Activated T-helper 1 cell treated with Interleukin-2 at 50 U/mL for 16 hours (primary cell): ENCODE results near the gene PRPF39.
"Not testable (repeated sequence)": the region's sequence is repeated elsewhere in the genome, so short reads cannot be mapped to it uniquely, and the experiment has no call there.

Source experiments
- DNase-seq: peaks from one replicate; pipeline ENCODE4 v3.0.0-alpha.2; 2020; ENCODE audit warnings: low read depth

The PRPF39 gene, protein sequence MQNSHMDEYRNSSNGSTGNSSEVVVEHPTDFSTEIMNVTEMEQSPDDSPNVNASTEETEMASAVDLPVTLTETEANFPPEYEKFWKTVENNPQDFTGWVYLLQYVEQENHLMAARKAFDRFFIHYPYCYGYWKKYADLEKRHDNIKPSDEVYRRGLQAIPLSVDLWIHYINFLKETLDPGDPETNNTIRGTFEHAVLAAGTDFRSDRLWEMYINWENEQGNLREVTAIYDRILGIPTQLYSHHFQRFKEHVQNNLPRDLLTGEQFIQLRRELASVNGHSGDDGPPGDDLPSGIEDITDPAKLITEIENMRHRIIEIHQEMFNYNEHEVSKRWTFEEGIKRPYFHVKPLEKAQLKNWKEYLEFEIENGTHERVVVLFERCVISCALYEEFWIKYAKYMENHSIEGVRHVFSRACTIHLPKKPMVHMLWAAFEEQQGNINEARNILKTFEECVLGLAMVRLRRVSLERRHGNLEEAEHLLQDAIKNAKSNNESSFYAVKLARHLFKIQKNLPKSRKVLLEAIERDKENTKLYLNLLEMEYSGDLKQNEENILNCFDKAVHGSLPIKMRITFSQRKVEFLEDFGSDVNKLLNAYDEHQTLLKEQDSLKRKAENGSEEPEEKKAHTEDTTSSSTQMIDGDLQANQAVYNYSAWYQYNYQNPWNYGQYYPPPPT

DNA sequence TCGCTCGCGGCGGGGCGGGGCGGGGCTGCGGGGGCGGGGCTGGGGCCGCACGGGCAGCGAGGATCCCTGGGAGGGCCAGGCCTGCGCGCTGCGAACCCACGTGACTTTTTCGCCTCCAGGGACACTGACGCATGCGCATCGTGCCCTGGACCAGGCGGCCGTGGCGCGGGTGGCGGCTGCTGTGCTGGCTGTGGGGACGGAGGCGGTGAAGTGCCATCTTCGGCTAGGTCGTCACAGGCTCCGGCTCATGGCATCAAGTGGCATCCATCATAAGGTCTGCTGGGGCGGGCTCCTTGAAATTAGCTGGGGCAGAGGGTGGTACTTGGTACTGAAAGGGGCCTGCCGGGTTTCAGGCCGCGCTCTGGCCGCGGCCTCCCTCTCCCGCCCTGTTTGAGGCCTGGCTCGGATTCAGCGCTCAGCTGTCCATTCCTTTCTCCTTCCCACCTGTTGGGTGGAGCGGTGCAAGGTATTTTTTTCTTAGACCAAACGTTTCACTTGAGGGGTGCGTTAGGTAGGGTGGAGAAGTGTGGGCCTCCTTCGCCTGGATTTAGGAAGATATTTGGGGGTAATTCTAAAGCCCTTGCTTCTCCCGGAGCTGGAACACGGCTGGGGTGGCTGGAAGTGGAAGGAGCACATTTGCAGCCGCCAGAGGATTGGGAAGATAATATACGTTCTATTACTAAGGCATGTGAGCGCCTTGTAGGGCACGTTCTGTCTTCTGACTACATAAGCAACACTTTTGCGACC, at the start of gene PRPF39:
Gene PRPF39 (plus strand): TSS at position 141 of the 747 bp plus-strand sequence. CDS start 11,124 bp downstream, outside the sequence.
- peak; percentile 94 for DNase-seq

DNA sequence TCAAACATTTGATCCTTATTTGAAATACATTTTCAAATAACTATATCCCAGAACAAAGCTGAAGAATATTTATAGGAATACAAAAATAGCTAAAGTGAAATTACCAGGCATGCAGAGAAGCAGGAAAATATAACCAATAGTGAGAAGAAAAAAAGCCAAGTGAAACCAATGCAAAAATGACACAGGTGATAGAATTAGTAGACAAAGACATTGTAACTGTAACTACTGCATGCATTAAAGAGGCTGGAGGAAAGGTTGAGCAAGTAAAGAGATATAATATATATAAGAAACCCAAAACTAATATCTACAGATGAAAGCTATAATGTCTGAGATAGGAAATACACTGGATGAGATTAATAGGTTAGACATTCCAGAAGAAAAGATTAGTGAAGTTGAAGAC, 49.2 kb upstream of the PRPF39 start:
- no peak for DNase-seq

DNA sequence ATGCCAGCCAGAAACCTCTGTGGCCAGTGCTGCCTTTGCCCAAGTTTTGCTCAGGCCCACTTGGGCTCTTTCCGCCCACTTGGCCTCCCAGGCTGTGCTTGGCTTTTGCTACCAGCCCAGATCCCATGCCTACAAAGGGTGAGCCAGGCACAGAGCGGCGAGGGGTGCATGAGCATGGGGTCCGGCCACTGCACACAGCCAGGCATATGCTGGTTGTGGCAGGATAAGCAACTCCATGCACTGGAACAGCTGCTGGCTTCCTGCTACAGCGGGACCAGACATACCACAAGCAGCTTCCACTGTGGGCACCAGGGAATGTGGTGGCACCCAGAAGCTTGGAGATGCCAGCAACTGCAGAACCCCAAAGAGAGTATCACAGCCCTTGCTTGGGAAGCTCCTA, 45.7 kb upstream of the PRPF39 start:
- DNase-seq = no peak

DNA sequence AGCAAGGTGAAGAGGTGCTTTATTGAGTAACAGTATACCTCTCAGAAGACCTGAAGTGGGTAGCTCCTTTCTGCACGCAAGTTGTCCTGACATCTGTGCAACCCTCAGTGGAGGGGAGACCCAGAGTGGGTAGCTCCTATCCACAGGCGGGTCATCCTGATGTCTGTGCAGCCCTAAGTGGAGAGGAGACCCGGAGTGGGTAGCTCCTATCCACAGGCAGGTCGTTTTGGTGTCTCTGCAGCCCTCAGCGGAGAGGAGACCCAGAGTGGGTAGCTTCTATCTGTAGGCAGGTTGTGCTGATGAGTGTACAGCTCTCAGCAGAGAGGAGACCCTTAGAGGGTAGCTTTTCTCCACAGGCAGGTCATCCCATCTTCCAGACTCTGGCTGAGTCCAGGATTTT, 45.1 kb upstream of the PRPF39 start:
- no peak for DNase-seq

DNA sequence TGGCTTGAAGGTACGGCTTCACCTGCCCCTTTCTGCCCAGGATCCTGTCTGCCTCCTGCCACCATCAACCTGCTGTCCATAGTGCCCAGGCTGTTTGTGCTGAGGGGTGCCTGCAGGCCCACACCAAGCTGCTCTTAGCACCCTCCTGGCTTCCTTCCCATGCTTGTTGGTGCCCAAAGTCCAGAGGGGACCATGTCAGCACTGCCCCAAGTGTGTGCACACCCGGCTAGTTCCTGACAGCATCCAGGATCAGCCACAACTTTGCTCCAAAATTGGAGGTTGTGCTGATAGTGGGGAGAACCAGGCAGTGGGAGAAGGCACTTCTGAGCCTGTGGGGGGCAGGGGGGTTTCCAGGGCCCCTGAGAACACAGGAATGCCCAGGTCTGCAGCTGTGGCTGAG, 44.5 kb upstream of the PRPF39 start:
- DNase-seq = no peak

DNA sequence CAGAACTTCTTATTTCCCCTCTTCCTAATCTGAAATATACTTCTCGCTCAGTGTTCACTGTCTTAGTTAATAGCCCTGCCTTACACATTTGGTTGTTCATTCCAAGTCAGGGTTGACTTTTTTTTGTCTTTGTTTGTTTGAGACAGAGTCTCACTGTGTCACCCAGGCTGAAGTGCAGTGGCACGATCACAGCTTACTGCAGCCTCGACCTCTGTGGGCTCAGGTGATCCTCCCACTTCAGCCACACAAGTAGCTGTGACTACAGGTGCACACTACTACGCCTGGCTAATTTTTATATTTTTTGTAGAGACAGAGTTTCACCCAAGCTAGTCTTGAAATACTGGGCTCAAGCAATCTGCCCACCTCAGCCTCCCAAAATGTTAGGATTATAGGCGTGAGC, 42.3 kb upstream of the PRPF39 start:
- DNase-seq = no peak

DNA sequence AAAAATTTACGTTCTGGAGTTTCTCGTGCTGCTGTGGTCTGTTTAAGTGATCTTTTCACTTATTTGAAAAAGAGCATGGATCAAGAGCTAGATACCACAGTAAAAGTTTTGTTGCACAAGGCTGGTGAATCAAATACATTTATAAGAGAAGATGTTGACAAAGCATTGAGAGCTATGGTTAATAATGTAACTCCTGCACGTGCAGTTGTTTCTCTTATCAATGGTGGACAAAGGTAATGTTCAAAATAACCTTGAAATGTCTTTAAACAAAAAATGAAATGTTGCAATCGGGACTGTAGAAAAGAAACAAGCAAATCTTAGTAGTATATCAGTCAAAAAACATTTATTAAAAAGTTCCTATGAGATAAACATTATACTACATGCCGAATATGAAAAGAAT, 39.3 kb upstream of the PRPF39 start:
- DNase-seq = no peak

DNA sequence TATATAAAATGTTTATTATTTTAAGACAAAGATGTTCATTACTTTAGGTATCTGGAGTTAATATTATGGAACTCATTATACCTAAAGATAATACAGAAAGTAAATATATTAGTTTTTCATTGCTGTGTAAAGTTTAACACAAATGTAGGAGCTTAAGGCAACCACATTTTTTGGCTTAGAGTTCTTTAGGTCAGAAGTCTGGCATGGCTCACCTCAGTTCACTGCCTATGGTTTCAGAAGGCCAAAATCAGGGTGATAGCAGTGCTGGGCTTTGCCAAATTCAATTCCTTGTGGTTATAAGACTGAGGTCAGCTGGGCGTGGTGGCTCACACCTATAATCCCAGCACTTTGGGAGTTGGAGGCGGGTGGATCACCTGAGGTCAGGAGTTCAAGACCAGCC, 35.5 kb upstream of the PRPF39 start:
- DNase-seq = no peak

DNA sequence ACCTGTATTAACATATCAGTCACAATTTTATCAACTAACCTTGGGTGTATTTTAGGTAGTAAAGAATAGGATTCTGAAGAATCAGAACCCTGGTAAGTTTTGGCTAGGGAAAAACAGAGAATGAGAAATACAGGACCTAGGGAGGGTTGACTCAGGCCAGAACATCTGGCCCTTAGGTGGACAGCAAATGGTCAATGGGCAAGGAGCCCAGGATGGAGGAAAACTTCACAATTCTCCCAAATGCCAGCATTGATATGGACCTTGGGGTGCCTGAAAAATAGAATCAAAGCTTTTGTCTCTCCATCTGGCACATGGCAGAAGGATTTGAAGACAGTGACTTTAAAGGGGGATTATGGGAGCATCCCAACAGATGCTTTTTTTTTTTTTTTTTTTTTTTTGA, 32.7 kb upstream of the PRPF39 start:
- no peak for DNase-seq

DNA sequence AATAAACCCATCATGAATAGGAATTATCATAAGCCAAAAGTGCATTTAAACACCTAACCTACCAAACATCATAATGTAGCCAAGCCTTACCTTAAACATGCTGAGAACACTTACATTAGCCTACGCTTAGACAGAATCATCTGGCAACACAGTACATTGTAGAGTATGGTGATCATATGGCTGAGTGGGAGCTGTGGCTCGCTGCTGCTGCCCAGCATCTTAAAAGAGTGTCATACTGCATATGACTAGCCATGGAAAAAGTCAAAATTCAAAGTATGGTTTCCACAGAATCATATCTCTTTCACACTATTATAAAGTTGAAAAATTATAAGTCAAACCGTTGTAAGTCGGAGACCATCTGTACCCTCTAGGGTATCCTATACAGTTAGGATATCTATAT, 32.0 kb upstream of the PRPF39 start:
- DNase-seq = no peak

DNA sequence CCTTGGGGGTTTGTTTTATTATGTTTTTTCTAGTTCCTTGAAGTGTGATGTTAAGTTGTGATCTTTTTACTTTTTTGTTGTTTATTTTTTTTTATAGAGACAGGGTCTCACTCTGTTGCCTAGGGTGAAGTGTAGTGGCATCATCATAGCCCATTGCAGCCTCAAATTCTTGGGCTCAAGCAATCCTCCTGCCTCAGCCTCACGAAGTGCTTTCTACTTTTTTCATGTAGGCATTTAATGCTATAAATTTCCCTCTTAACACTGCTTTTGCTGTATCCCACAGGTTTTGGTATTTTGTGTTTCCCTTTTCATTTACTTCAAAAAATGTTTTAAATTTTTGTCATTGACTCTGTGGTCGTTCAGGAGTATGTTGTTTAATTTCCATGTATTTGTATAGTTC, 26.6 kb upstream of the PRPF39 start:
- DNase-seq = no peak

DNA sequence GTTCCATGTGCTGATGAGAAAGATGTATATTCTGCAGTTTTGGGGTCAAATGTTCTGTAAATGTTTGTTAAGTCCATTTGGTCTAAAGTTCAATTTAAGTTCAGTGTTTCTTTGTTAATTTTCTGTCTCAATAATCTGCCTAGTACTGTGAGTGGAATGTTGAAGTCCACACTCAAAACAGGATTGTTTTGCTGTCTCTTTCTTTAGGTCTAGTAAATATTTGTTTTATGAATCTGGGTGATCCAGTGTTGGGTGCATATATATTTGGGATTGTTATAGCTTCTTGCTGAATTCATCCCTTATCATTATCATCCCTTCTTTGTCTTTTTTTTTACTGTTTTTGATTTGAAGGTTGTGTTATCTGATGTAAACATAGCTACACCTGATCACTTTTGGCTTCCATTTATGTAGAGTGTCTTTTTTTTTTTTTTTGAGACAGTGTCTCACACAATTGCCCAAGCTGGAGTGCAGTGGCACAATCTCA, 26.0 kb upstream of the PRPF39 start:
- no peak for DNase-seq

DNA sequence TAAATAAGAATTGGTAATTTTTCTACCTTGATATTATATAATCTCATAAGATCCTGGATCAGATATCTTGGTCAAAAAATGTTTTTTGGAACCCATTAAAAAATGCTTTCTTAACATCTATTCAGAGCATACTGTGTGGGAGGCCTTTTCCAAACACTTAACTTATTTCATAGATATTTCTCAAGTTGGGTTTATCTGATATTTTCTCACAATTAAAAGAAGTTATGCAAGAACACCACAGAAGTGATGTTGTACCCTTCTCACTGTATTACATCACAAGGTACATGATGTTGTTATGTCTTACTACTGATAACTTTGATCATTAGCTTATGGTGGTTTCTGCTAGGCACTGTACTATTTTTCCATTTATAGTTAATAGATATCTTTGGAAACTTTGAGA, 23.4 kb upstream of the PRPF39 start:
- DNase-seq = no peak

DNA sequence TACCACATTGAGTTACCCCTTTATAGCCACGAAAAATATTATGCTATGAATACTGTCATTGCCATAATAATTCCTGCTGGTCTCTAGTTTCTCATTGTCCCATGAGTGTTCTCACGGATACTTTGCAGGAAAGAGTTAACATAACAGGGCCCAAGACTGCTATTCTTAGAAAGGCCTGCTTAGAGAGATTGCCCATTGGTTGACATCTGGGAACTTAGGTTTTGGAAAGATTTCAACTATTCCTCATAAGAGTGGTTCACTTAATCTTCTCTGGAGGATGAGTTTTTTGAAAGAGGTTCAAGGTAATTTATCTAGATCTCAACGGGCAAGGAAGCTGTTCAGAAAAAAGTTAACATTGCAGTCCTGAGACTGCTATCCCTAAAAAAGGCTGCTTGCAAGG, 18.4 kb upstream of the PRPF39 start:
- DNase-seq = no peak

DNA sequence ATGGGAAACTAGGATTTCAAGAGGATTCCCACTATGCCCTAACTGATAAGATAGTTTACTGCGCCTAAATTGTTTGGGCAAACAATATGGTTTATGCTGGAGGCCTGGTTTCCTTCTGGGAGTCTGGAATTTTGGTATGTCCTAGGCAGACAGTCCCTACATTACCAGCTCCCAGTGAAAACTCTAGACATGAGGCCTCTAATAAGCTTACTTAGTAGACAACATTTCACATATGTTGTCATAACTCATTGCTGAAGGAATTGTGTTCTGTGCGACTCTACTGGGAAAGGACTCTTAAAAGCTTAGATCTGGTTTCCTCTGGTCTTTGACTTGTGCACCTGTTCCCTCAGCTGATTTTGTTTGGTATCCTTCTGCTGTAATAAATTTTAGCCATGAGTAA, 18.0 kb upstream of the PRPF39 start:
- no peak for DNase-seq

DNA sequence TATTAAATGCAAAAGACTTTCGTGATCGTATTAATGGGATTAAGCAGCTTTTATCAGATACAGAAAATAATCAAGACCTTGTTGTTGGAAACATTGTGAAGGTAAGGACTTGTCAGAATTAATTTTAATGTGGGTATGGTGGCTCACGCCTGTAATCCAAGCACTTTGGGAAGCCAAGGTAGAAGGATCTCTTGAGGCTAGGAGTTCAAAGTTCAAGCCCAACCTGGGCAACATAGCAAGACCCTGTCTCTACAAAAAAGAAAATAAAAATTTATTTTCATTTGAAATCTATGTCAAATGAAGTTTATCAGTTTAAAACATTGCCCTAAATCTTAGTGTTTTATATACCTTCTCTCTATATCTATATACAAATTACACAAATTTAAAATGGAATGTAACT, 17.2 kb upstream of the PRPF39 start:
- DNase-seq = no peak

DNA sequence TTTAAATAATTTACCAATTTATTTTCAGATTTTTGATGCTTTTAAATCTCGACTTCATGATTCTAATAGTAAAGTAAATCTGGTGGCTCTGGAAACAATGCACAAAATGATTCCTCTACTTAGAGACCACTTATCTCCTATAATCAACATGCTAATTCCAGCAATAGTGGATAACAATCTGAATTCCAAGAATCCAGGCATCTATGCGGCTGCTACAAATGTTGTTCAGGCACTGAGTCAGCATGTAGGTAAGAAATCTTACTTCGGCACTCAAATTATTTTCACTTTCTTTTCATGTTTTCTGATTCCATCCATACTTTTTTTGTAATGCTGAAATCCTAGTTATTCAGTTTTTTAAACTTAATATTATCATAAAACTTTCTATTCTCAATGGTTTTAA, 15.5 kb upstream of the PRPF39 start:
- DNase-seq = no peak

DNA sequence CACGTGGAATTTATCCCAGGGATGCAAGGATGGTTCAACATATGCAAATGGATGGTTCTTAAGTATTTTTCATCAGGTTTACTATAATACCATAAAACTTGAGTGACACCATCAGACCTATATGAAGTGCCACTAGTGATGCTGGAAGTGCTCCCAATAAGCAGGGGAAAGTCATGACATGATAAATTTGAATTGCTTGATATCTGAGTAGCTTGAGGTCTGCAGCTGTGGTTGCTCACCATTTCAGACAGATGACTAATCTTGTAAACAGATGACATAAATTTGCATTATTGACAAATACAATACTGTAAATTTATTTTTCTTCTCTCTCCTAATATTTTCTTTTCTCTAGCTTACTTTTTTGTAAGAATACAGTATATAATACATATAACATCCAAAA, 13.7 kb upstream of the PRPF39 start:
- no peak for DNase-seq

DNA sequence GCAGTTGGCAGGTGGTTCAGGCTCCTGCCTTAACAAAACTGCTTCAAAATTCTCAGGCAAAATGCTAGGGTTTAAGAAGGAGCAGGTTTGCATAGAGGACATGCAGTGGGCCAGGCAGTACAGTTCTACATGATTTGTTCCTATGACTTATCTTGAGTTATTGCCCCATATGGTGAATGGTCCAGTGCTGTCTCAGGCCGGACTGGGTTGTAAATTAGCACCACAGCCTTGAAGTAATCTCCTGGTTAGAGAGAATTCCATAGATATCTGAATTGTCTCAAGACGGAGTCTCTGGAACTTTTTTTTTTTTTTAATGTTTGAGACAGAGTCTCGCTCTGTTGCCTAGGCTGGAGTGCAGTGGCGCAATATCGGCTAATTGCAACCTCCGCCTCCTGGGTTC, 11.8 kb upstream of the PRPF39 start:
- no peak for DNase-seq

DNA sequence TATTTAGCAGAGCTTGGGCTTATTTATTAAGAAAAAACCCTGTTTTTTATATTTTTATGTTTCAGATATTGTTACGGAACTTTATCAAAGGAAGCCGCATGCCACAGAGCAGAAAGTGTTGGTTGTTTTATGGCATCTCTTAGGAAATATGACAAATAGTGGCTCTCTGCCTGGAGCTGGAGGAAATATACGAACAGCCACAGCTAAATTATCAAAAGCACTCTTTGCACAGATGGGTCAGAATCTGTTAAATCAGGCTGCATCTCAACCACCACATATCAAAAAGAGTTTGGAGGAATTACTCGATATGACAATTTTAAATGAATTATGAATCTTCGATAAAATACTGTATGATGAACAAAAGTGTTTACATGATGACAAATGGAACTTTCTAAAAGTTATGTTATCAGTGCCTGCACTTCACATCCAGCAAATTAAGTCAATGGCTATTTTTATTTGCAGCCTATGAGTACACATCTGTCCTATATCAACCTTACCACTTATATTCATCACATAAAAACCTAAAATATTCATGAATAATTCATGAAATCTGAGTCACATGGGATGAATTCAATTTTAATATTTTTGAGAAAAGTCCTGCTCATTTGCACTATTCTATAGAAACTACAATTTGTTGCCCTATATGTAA, 10.6 kb upstream of the PRPF39 start:
- DNase-seq = no peak

DNA sequence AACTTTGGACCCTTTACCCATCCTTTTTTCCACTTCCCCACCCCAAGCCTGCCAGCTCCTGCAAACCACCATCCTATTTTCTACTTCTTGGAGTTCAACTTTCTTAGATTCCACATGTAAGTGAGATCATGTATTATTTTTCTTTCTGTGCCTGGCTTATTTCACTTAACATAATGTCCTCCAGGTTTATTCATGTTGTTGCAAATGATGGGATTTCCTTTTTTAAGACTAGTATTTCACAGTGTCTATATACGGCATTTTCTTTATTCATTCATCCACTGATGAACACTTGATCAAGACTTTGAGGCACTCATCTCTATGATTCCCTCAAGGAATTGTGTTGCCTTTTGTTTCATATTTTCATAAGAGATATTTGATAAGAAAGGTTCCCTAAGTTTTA, 5.6 kb upstream of the PRPF39 start:
- DNase-seq = no peak

DNA sequence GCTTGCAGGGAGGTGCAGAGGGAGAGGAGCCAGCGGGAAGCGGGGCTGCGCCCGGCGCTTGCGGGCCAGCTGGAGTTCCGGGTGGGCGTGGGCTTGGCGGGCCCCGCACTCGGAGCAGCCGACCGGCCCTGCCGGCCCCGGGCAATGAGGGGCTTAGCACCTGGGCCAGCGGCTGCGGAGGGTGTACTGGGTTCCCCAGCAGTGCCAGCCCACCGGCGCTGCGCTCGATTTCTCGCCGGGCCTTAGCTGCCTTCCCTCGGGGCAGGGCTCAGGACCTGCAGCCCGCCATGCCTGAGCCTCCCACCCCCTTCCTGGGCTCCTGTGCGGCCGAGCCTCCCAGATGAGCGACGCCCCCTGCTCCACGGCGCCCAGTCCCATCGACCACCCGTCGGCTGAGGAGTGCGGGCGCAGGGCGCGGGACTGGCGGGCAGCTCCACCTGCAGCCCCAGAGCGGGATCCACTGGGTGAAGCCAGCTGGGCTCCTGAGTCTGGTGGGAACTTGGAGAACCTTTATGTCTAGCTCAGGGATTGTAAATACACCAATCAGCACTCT, 3.4 kb upstream of the PRPF39 start:
- DNase-seq = not testable (repeated sequence)
